ENCODE data around the gene KRT76. TPM values are rescaled to one million over a fixed set of nuclear protein-coding genes. Genes with fewer than 3 reads are reported as not detected.

KRT76 gene
- total and polyA plus RNA-seq, 10 of the 15 experiments (the other 5 are each of a cell fraction or from before 2014, with no cell fraction given), result not detected

DNA sequence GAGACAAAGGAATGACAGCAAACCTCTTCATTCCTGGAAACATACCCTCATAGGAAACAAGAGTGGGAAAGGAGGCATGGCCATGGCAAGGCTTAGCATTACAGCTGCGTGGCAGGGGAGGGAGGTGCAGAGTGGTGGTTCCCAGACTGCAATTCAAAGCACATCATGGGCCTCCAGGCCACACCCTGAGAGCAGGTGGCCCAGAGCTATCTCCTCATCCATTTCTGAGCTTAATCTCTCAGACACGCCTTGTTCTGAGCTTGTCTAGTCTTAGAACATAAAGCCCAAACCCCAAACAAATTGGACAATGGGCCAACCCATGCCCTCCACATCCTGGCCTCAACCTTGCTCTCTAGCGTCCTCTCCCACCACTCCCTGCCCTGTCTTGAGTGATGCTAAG lies 24.6 kb upstream of the KRT76 start (continued):
- TF ChIP-seq ZNF592 (IDR thresholded peaks at IDR 0.05) (no peak), RFX5 (IDR thresholded peaks at IDR 0.05; ENCODE audit: low read depth, low read length) (no peak)

DNA sequence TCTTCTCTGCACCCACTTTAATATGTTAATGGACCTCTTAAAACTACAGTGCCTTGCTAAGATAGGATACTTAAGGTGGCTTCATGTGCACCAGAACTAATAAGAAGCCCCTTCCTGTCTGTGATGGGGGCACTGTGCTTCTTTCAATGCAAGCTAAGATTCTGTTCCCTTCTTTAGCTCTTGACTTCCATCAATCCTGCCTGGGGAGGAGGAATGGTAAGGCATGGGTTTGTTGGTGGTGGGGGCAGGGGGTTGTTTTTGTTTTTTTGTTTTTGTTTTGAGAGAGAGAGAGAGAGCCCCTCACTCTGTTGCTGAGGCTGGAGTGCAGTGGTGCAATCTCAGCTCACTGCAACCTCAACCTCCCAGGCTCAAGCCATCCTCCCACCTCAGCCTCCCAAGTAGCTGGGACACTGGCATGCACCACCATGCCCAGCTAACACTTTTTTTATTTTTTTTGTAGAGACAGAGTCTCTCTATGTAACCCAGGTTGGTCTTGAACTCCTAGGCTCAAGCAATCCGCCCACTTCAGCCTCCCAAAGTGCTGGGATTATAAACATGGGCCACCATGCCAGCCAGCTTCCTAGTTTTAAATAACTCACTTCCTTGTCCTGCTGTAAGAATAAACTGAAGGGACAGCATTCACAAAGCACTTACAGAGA lies 23.2 kb upstream of the KRT76 start:
- no peak for FAIRE-seq
- TF ChIP-seq ZNF217 (IDR thresholded peaks at IDR 0.05) (no peak), ZZZ3 (IDR thresholded peaks at IDR 0.05; ENCODE audit: control insufficient read depth, insufficient read length, low read depth) (no peak), GABPA (IDR thresholded peaks at IDR 0.05; ENCODE audit: low read depth) (no peak), CHD2 (IDR thresholded peaks at IDR 0.05; ENCODE audit: borderline replicate concordance, low read depth, low read length) (no peak), NRF1 (conservative IDR thresholded peaks at IDR 0.05; ENCODE audit: low read depth, low read length) (no peak), PKNOX1 (IDR thresholded peaks at IDR 0.05) (no peak), JUND (IDR thresholded peaks at IDR 0.05; ENCODE audit: low read depth, low read length) (no peak), MEF2B (IDR thresholded peaks at IDR 0.05; ENCODE audit: partially characterized antibody, poor library complexity, severe bottlenecking) (no peak), CREM (IDR thresholded peaks at IDR 0.05; ENCODE audit: low read depth) (no peak)
- TF ChIP-seq, protein P1, sequence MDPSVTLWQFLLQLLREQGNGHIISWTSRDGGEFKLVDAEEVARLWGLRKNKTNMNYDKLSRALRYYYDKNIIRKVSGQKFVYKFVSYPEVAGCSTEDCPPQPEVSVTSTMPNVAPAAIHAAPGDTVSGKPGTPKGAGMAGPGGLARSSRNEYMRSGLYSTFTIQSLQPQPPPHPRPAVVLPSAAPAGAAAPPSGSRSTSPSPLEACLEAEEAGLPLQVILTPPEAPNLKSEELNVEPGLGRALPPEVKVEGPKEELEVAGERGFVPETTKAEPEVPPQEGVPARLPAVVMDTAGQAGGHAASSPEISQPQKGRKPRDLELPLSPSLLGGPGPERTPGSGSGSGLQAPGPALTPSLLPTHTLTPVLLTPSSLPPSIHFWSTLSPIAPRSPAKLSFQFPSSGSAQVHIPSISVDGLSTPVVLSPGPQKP (IDR thresholded peaks at IDR 0.05; ENCODE audit: low read depth, low read length), result no peak

More for the DNA sequence above, 23.2 kb upstream of the KRT76 start:
- ChIA-PET RAD21 (ENCODE audit: unreplicated experiment) (no interaction called here), CTCF (no interaction called here), POLR2A (no interaction called here), SMC1A (ENCODE audit: uncharacterized antibody, unreplicated experiment) (interaction anchor here (0.7 kb wide), 1 partner anchor 181 kb away, joined by 3 read pairs; no protein-coding TSS in a partner anchor)
- intact Hi-C loops (cut with micrococcal nuclease; ENCODE audit: unreplicated experiment) (no loop called here), in situ Hi-C loops (cut with MboI) (no loop called here)
- no peak overlapping the region for H3K9ac ChIP-seq (ENCODE audit: control insufficient read depth, insufficient read depth, low read length)
- H3K36me3 ChIP-seq (ENCODE audit: control insufficient read depth in 2 of 2, insufficient read depth in 2 of 2, low read length in 1 of 2), result no peaks in the 10 kb centered on the region
- no peak overlapping the region for H3K4me2 ChIP-seq (ENCODE audit: control insufficient read depth, insufficient read depth)
- no peaks in the 10 kb centered on the region for H3K9me3 ChIP-seq (replicated peaks; ENCODE audit: control insufficient read depth, insufficient read depth, low read length)
- peaks cover 0 to 2% of the 10 kb centered on the region in 2 experiments; a peak in 1 of 4 replicates for H3K27me3 ChIP-seq (replicated peaks in 1 of 2; ENCODE audit: control insufficient read depth in 2 of 2, insufficient read depth in 2 of 2, low read length in 1 of 2)
- no peaks in the 10 kb centered on the region for H3K4me1 ChIP-seq (ENCODE audit: control insufficient read depth, insufficient read depth, low read length)
- no peak overlapping the region for H3K27ac ChIP-seq (ENCODE audit: control insufficient read depth, insufficient read depth)
- H3K4me3 ChIP-seq, result no peak overlapping the region
- no peak for DNase-seq (ENCODE audit: low read depth, low spot score)
- no peaks in the 10 kb centered on the region for H4K20me1 ChIP-seq (ENCODE audit: control insufficient read depth, insufficient read depth)
- H3K79me2 ChIP-seq (ENCODE audit: control insufficient read depth, insufficient read depth, low read length), result no peaks in the 10 kb centered on the region
- 0% methylated on average over 1 of the region's 1 CpG for WGBS (ENCODE audit: insufficient coverage, insufficient replicate concordance, low lambda C conversion rate, missing lambda C conversion rate)
- ATAC-seq, result no peak
- no TSS peak for BruUV-seq (replicated peaks)
- H2AFZ ChIP-seq (ENCODE audit: control insufficient read depth, low read depth, low read length), result no peak overlapping the region

Data from GM12878 (cell line).